MM.1S (cell line): ENCODE results near the gene FTH1.

ENCODE experiments used
- DNase-seq: peaks from one replicate; pipeline ENCODE4 v3.0.0-alpha.2; 2015
- H2AFZ ChIP-seq: fragments of 300-600 bp; sonication (generic); 2 replicates; pipeline ENCODE4 v1.6.0; 2016; ENCODE audit warnings: antibody characterized with exemption, low read length
- H3F3A ChIP-seq: fragments of 300-600 bp; sonication (generic); 2 replicates; pipeline ENCODE4 v1.6.1; 2016; ENCODE audit warnings: mild to moderate bottlenecking, antibody characterized with exemption, low read length, moderate library complexity, mixed read lengths; ENCODE audit not compliant: insufficient read depth
- H3K27ac ChIP-seq: fragments of 300-600 bp; sonication (generic); 2 replicates; pipeline ENCODE4 v1.5.1; 2016; ENCODE audit warnings: mild to moderate bottlenecking, low read length
- H3K27me3 ChIP-seq: fragments of 300-600 bp; sonication (generic); replicated peaks from 2 replicates; pipeline ENCODE4 v1.6.0; 2016; ENCODE audit warnings: low read length; ENCODE audit not compliant: insufficient read depth
- H3K36me3 ChIP-seq: fragments of 300-600 bp; sonication (generic); replicated peaks from 2 replicates; pipeline ENCODE4 v1.6.1; 2016; ENCODE audit warnings: mild to moderate bottlenecking, low read length, mixed read lengths; ENCODE audit not compliant: insufficient read depth
- H3K4me1 ChIP-seq: fragments of 300-600 bp; sonication (generic); 2 replicates; pipeline ENCODE4 v1.6.1; 2016; ENCODE audit warnings: low read length, mixed read lengths
- H3K4me2 ChIP-seq: fragments of 300-600 bp; sonication (generic); 2 replicates; pipeline ENCODE4 v1.6.0; 2016; ENCODE audit warnings: low read depth, low read length
- H3K4me3 ChIP-seq: fragments of 300-600 bp; sonication (generic); 2 replicates; pipeline ENCODE4 v1.5.1; 2016; ENCODE audit warnings: low read length, mixed read lengths
- H3K79me2 ChIP-seq: fragments of 300-600 bp; sonication (generic); 2 replicates; pipeline ENCODE4 v1.6.1; 2016; ENCODE audit warnings: mixed run types, low read length, mixed read lengths
- H3K9ac ChIP-seq: fragments of 300-600 bp; sonication (generic); 2 replicates; pipeline ENCODE4 v1.6.1; 2016; ENCODE audit warnings: low read length, mixed read lengths
- H3K9me2 ChIP-seq: fragments of 300-600 bp; sonication (generic); replicated peaks from 2 replicates; pipeline ENCODE4 v1.6.1; 2016; ENCODE audit warnings: mild to moderate bottlenecking, low read length, mixed read lengths; ENCODE audit not compliant: insufficient read depth
- H3K9me3 ChIP-seq: fragments of 300-600 bp; sonication (generic); replicated peaks from 2 replicates; pipeline ENCODE4 v1.6.1; 2016; ENCODE audit warnings: mild to moderate bottlenecking, low read length, mixed read lengths; ENCODE audit not compliant: insufficient read depth
- H4K20me1 ChIP-seq: fragments of 300-600 bp; sonication (generic); 2 replicates; pipeline ENCODE4 v1.6.1; 2016; ENCODE audit warnings: mild to moderate bottlenecking, low read length, moderate library complexity, mixed read lengths; ENCODE audit not compliant: insufficient read depth
- EZH2 ChIP-seq: fragments of 300-600 bp; sonication (generic); optimal IDR thresholded peaks from 2 replicates; pipeline ENCODE3; 2017; ENCODE audit warnings: low read depth, mild to moderate bottlenecking, antibody characterized with exemption, low read length, mixed read lengths
- EZH2phosphoT487 ChIP-seq: fragments of 300-600 bp; sonication (generic); IDR thresholded peaks from 2 replicates; pipeline ENCODE4 v1.6.1; 2018; ENCODE audit warnings: antibody characterized with exemption, low read length
- TF ChIP-seq, protein P1 (sequence below): fragments of 300-600 bp; sonication (generic); IDR thresholded peaks from 2 replicates; pipeline ENCODE4 v1.5.1; 2016; ENCODE audit warnings: antibody characterized with exemption, low read length, mixed read lengths

Gene FTH1

GRCh38 chr11:61927501-61927900 lies 39.9 kb downstream of the FTH1 start:
- Histone ChIP-seq H3K27me3 (peaks cover 4% of the 10 kb centered on the region; the same call in 1 of the 2 replicates), H3K36me3 (no peaks in the 10 kb centered on the region), H3K79me2 (no peaks in the 10 kb centered on the region), H3K9me2 (no peaks in the 10 kb centered on the region), H3K27ac (no peak overlapping the region), H3K4me3 (no peak overlapping the region), H2AFZ (no peak overlapping the region), H3F3A (no peaks in the 10 kb centered on the region), H3K4me2 (no peak overlapping the region), H4K20me1 (no peaks in the 10 kb centered on the region), H3K9ac (no peak overlapping the region), H3K9me3 (no peaks in the 10 kb centered on the region), H3K4me1 (peaks cover 4% of the 10 kb centered on the region; the same call in 1 of the 2 replicates)
- DNase-seq, result no peak
- TF ChIP-seq, protein P1, sequence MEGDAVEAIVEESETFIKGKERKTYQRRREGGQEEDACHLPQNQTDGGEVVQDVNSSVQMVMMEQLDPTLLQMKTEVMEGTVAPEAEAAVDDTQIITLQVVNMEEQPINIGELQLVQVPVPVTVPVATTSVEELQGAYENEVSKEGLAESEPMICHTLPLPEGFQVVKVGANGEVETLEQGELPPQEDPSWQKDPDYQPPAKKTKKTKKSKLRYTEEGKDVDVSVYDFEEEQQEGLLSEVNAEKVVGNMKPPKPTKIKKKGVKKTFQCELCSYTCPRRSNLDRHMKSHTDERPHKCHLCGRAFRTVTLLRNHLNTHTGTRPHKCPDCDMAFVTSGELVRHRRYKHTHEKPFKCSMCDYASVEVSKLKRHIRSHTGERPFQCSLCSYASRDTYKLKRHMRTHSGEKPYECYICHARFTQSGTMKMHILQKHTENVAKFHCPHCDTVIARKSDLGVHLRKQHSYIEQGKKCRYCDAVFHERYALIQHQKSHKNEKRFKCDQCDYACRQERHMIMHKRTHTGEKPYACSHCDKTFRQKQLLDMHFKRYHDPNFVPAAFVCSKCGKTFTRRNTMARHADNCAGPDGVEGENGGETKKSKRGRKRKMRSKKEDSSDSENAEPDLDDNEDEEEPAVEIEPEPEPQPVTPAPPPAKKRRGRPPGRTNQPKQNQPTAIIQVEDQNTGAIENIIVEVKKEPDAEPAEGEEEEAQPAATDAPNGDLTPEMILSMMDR, result no peak
- TF ChIP-seq EZH2phosphoT487, result no peak
- TF ChIP-seq EZH2, result no peak

DNA sequence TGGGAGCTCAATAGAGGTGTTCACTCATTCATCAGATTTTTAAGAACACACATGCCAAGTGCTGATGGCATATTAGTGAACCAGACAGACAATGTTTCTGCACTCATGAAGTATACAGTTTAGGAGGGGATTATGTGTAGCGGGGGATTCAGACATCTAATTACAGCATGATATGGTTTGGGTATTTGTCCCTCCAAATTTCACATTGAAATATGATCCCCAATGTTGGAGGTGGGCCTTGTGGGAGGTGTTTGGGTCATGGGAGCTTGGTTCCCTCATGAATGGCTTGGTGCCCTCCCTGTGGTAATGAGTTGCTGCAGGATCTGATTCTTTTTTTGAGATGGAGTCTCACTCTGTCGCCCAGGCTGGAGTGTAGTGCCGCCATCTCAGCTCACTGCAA lies 41.2 kb downstream of the FTH1 start:
- Histone ChIP-seq H3F3A (no peaks in the 10 kb centered on the region), H4K20me1 (no peaks in the 10 kb centered on the region), H2AFZ (no peak overlapping the region), H3K9me2 (no peaks in the 10 kb centered on the region), H3K27ac (no peak overlapping the region), H3K4me2 (no peak overlapping the region), H3K79me2 (no peaks in the 10 kb centered on the region), H3K9ac (no peak overlapping the region), H3K9me3 (no peaks in the 10 kb centered on the region), H3K4me1 (peaks cover 4% of the 10 kb centered on the region; the same call in 1 of the 2 replicates), H3K36me3 (no peaks in the 10 kb centered on the region), H3K27me3 (peaks cover 8% of the 10 kb centered on the region; the same call in 1 of the 2 replicates), H3K4me3 (no peak overlapping the region)
- TF ChIP-seq, protein P1, result no peak
- TF ChIP-seq EZH2 (no peak), EZH2phosphoT487 (no peak)
- DNase-seq, result no peak

DNA sequence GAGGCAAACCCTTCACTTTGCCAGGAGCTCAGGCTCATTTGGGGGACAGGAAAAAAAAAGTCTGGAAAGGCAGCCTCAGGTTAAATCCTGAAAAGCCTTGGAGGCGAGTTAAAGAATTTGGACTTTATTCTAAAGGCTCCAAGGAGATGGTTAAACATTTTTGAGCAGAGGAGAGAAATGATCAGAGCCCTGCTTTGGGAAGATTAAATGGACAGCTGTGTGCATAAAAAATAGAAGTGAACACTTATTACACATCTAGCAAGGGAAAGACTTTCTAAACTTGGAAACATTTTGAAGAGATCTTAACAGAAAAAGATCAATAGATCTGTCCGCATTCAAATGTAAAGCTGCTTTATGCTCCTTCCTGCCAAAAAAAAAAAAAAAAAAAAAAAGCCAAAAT lies 41.7 kb downstream of the FTH1 start:
- Histone ChIP-seq H3K9ac (no peak overlapping the region), H3K4me3 (no peak overlapping the region), H3K79me2 (no peaks in the 10 kb centered on the region), H3K36me3 (no peaks in the 10 kb centered on the region), H4K20me1 (no peaks in the 10 kb centered on the region), H3F3A (no peaks in the 10 kb centered on the region), H3K27ac (no peak overlapping the region), H3K27me3 (peaks cover 8% of the 10 kb centered on the region; the same call in 1 of the 2 replicates), H3K9me2 (no peaks in the 10 kb centered on the region), H3K4me1 (peaks cover 4% of the 10 kb centered on the region; the same call in 1 of the 2 replicates), H3K9me3 (no peaks in the 10 kb centered on the region), H3K4me2 (no peak overlapping the region), H2AFZ (no peak overlapping the region)
- no peak for TF ChIP-seq EZH2phosphoT487
- TF ChIP-seq EZH2, result no peak
- TF ChIP-seq, protein P1, result no peak
- no peak for DNase-seq
